OCI-LY7 (cell line): ENCODE results near the gene SEC61B. TPM values are rescaled to one million over a fixed set of nuclear protein-coding genes. Genes with fewer than 3 reads are reported as not detected.

Source experiments
- BruUV-seq: library from RNA; stranded (reverse); fragments of 400-500 nt; replicated peaks from 2 replicates; lab custom pipeline; 2021; lab: Mats Ljungman, UMichigan
- CTCF ChIA-PET: fragments of 300-600 bp; sonication (Branson Sonifier 250); formaldehyde crosslinking; loops from one replicate; lab custom pipeline; 2022; ENCODE audit warnings: antibody characterized with exemption; ENCODE audit not compliant: unreplicated experiment; lab: Charles Lee
- POLR2A ChIA-PET: fragments of 300-600 bp; sonication (Branson Sonifier 250); formaldehyde crosslinking; loops from one replicate; lab custom pipeline; 2022; ENCODE audit warnings: antibody characterized with exemption; lab: Charles Lee
- DNase-seq: peaks from one replicate; pipeline ENCODE4 v3.0.0-alpha.2; 2015; ENCODE audit warnings: low spot score
- H2AFZ ChIP-seq: fragments of 200-600 bp; sonication (generic), shearing (Covaris generic); 2 replicates; pipeline ENCODE4 v1.6.1; 2014; ENCODE audit warnings: mild to moderate bottlenecking, antibody characterized with exemption, low read length, moderate library complexity
- H3K27ac ChIP-seq: fragments of 200-600 bp; sonication (generic); 2 replicates; pipeline ENCODE4 v1.5.1; 2014; ENCODE audit warnings: mixed run types, low read depth, mild to moderate bottlenecking, moderate library complexity, low read length, inconsistent platforms; ENCODE audit not compliant: poor library complexity, severe bottlenecking
- H3K36me3 ChIP-seq: fragments of 200-600 bp; sonication (generic); 2 replicates; pipeline ENCODE4 v1.6.1; 2014; ENCODE audit warnings: mild to moderate bottlenecking, antibody characterized with exemption, low read length, moderate library complexity, mixed read lengths; ENCODE audit not compliant: insufficient read depth
- H3K4me1 ChIP-seq: fragments of 200-600 bp; sonication (generic); 2 replicates; pipeline ENCODE4 v1.5.1; 2014; ENCODE audit warnings: mild to moderate bottlenecking, low read length; ENCODE audit not compliant: insufficient read depth, poor library complexity, severe bottlenecking
- H3K4me2 ChIP-seq: fragments of 200-600 bp; sonication (generic); 2 replicates; pipeline ENCODE4 v1.6.1; 2014; ENCODE audit warnings: mild to moderate bottlenecking, low read length
- H3K4me3 ChIP-seq: fragments of 200-600 bp; sonication (generic); 2 replicates; pipeline ENCODE4 v1.5.1; 2014; ENCODE audit warnings: mild to moderate bottlenecking, low read depth, low read length; ENCODE audit not compliant: poor library complexity, severe bottlenecking
- H3K79me2 ChIP-seq: fragments of 200-600 bp; sonication (generic); 2 replicates; pipeline ENCODE4 v1.6.1; 2016; ENCODE audit warnings: low read depth, mild to moderate bottlenecking, low read length, moderate library complexity, mixed read lengths; ENCODE audit not compliant: insufficient read depth
- H3K9me2 ChIP-seq: fragments of 200-600 bp; sonication (generic); 2 replicates; pipeline ENCODE4 v1.6.1; 2016; ENCODE audit warnings: mild to moderate bottlenecking, low read length, mixed read lengths; ENCODE audit not compliant: insufficient read depth
- H3K9me3 ChIP-seq: fragments of 200-600 bp; sonication (generic); 2 replicates; pipeline ENCODE4 v1.6.1; 2014; ENCODE audit warnings: mild to moderate bottlenecking, mixed run types, low read length, mixed read lengths
- H4K20me1 ChIP-seq: fragments of 200-600 bp; sonication (generic); 2 replicates; pipeline ENCODE4 v1.6.1; 2014; ENCODE audit warnings: mild to moderate bottlenecking, antibody characterized with exemption, low read length, moderate library complexity, mixed read lengths; ENCODE audit not compliant: insufficient read depth
- EZH2phosphoT487 ChIP-seq: fragments of 200-600 bp; sonication (generic); IDR thresholded peaks from 2 replicates; pipeline ENCODE4 v1.6.1; 2018; ENCODE audit warnings: low read depth, borderline replicate concordance, mild to moderate bottlenecking, mixed run types, antibody characterized with exemption, low read length, moderate library complexity, mixed read lengths
- intact Hi-C: fragments of 100-400 bp; cut with micrococcal nuclease; formaldehyde crosslinking; loops from one replicate; pipeline ENCODE4 v1.10.0; 2022; ENCODE audit not compliant: unreplicated experiment
- total RNA-seq, 2 experiments: library from RNA; depleted of rRNA in 1 of 2; stranded (reverse); fragments of >200 nt in 1 of 2; shearing (Covaris generic) in 1 of 2; gene quantifications; 2 replicates each; pipeline ENCODE4 v1.2.3, GENCODE V29; 2014 to 2022
- TF ChIP-seq, protein P1 (sequence below): fragments of 200-600 bp; sonication (generic); conservative IDR thresholded peaks from 2 replicates; pipeline ENCODE4 v1.5.1; 2014; ENCODE audit warnings: mild to moderate bottlenecking, antibody characterized with exemption, low read length, moderate library complexity, mixed read lengths

The SEC61B gene
- total RNA-seq, 2 experiments from 2014 or later = 106 to 279 TPM

DNA sequence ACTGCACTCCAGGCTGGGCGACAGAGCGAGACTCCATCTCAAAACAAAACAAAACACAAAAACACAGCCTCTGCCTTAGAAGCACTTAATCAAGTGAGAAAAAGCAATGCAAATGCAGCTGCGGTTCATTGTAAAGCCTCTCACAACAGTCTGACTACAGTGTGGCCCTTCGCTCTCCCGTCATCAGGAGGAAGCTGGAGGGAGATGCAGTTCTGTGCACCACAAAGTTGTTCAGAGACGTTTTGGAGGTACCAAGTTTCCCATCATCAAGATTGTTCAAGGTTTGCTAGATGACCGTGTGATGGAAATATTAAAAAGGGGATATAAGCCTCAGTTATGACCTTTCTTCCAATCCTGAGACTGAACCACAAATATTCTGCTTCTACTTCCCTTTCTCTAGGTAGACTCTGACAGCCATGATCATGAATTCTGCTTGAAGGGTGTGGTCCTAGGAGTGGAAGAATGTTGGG is 40.9 kb downstream of the SEC61B start:
- Histone ChIP-seq H3K36me3 (no peaks in the 10 kb centered on the region), H2AFZ (peak overlapping the region; percentile 70; the same call in 1 of the 2 replicates), H4K20me1 (no peaks in the 10 kb centered on the region), H3K79me2 (no peaks in the 10 kb centered on the region), H3K4me1 (peaks cover 25% of the 10 kb centered on the region), H3K27ac (no peak overlapping the region), H3K9me3 (no peaks in the 10 kb centered on the region), H3K9me2 (no peaks in the 10 kb centered on the region), H3K4me3 (no peak overlapping the region), H3K4me2 (peak overlapping the region; percentile 38; the same call in 1 of the 2 replicates)
- ChIA-PET CTCF (no interaction called here), POLR2A (no interaction called here)
- TF ChIP-seq, protein P1, sequence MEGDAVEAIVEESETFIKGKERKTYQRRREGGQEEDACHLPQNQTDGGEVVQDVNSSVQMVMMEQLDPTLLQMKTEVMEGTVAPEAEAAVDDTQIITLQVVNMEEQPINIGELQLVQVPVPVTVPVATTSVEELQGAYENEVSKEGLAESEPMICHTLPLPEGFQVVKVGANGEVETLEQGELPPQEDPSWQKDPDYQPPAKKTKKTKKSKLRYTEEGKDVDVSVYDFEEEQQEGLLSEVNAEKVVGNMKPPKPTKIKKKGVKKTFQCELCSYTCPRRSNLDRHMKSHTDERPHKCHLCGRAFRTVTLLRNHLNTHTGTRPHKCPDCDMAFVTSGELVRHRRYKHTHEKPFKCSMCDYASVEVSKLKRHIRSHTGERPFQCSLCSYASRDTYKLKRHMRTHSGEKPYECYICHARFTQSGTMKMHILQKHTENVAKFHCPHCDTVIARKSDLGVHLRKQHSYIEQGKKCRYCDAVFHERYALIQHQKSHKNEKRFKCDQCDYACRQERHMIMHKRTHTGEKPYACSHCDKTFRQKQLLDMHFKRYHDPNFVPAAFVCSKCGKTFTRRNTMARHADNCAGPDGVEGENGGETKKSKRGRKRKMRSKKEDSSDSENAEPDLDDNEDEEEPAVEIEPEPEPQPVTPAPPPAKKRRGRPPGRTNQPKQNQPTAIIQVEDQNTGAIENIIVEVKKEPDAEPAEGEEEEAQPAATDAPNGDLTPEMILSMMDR = no peak
- no peak for TF ChIP-seq EZH2phosphoT487
- intact Hi-C loops = loop anchor here (10.0 kb wide), 1 partner anchor 742 kb away; no protein-coding TSS in a partner anchor
- DNase-seq = no peak
- no TSS peak for BruUV-seq

GRCh38 chr9:99264070-99264680 is 42.1 kb downstream of the SEC61B start:
- Histone ChIP-seq H3K36me3 (no peaks in the 10 kb centered on the region), H3K27ac (no peak overlapping the region), H3K9me3 (no peaks in the 10 kb centered on the region), H3K4me3 (no peak overlapping the region), H3K9me2 (no peaks in the 10 kb centered on the region), H3K79me2 (no peaks in the 10 kb centered on the region), H4K20me1 (no peaks in the 10 kb centered on the region), H3K4me1 (peaks cover 20% of the 10 kb centered on the region), H3K4me2 (no peak overlapping the region), H2AFZ (no peak overlapping the region)
- DNase-seq = no peak
- ChIA-PET POLR2A (interaction anchor here (1.0 kb wide), 1 partner anchor 23 kb away, joined by 3 read pairs; no protein-coding TSS in a partner anchor), CTCF (interaction anchor here (0.5 to 0.6 kb wide), 2 partner anchors 876 to 1000 kb away, joined by 3 to 5 read pairs; no protein-coding TSS in a partner anchor)
- no peak for TF ChIP-seq EZH2phosphoT487
- TF ChIP-seq, protein P1 = peak; percentile 65
- intact Hi-C loops = loop anchor here (2.0 to 10.0 kb wide), 2 partner anchors 77 to 741 kb away; no protein-coding TSS in a partner anchor
- BruUV-seq = no TSS peak

DNA sequence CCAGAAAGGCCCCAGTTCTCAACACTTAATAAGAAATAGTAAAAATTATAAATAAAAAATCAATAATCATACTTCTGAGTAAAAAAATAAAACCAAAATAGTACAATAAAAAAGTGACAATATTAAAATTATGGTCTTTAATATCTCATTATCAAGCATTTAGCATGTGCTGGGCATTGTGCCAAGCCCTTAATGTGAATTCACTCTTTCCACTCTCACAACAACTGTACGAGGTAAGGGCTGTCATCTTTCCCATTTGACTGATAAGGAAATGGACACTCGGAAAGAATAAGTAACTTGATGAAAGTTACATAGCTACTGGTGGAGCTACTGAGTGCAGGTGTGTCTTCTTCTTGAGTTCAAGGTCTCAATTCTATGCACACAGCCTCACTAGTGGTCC is 43.6 kb downstream of the SEC61B start:
- peak overlapping the region; percentile 57; the same call in 1 of the 2 replicates for H2AFZ ChIP-seq

More for the DNA sequence above, 43.6 kb downstream of the SEC61B start:
- Histone ChIP-seq H3K36me3 (no peaks in the 10 kb centered on the region), H3K27ac (no peak overlapping the region), H3K79me2 (no peaks in the 10 kb centered on the region), H3K9me2 (no peaks in the 10 kb centered on the region), H3K4me3 (no peak overlapping the region), H3K9me3 (no peaks in the 10 kb centered on the region), H3K4me2 (no peak overlapping the region), H3K4me1 (peaks cover 4% of the 10 kb centered on the region), H4K20me1 (no peaks in the 10 kb centered on the region)
- ChIA-PET CTCF (interaction anchor here (1.1 kb wide), 1 partner anchor 33 kb away, joined by 5 read pairs; no protein-coding TSS in a partner anchor), POLR2A (no interaction called here)
- TF ChIP-seq, protein P1 = no peak
- no peak for TF ChIP-seq EZH2phosphoT487
- intact Hi-C loops = loop anchor here (2.0 to 10.0 kb wide), 4 partner anchors 79 to 1332 kb away; no protein-coding TSS in a partner anchor
- no peak for DNase-seq
- BruUV-seq = no TSS peak
